HG03139 (cell line): ENCODE measurements around the gene CALHM1.
"Not testable (repeated sequence)": the region's sequence is repeated elsewhere in the genome, so short reads cannot be mapped to it uniquely, and the experiment has no call there.

Experiments used
- ATAC-seq: cut with Tn5 transposase; IDR thresholded peaks from one replicate; pipeline ENCODE4 v1.9.1; 2021; ENCODE audit not compliant: unreplicated experiment

The CALHM1 gene, protein sequence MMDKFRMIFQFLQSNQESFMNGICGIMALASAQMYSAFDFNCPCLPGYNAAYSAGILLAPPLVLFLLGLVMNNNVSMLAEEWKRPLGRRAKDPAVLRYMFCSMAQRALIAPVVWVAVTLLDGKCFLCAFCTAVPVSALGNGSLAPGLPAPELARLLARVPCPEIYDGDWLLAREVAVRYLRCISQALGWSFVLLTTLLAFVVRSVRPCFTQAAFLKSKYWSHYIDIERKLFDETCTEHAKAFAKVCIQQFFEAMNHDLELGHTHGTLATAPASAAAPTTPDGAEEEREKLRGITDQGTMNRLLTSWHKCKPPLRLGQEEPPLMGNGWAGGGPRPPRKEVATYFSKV

DNA sequence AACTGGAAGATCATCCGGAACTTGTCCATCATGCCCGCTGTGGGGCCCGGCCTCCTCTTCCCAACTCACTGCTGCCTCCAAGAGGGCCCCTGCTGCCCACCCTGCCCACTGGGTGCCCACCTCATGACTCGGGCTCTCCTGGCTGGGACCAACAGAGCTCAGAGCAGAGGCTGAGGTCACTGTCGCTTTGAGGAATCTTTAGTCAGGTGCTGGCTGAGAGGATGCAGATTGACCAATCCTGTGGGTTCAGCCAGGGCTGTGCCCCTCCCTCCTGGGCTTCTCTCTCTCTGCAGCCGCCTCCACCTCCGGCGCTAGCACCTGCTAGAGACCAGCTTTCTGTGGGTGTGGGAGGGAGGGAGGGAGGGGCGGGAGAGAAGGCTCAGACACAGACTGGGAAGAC, at the start of gene CALHM1:
Gene CALHM1, minus strand, starts transcription at position 181 of the 400 bp plus-strand sequence. Its CDS starts 149 bp downstream, at position 32.
- ATAC-seq: no peak

DNA sequence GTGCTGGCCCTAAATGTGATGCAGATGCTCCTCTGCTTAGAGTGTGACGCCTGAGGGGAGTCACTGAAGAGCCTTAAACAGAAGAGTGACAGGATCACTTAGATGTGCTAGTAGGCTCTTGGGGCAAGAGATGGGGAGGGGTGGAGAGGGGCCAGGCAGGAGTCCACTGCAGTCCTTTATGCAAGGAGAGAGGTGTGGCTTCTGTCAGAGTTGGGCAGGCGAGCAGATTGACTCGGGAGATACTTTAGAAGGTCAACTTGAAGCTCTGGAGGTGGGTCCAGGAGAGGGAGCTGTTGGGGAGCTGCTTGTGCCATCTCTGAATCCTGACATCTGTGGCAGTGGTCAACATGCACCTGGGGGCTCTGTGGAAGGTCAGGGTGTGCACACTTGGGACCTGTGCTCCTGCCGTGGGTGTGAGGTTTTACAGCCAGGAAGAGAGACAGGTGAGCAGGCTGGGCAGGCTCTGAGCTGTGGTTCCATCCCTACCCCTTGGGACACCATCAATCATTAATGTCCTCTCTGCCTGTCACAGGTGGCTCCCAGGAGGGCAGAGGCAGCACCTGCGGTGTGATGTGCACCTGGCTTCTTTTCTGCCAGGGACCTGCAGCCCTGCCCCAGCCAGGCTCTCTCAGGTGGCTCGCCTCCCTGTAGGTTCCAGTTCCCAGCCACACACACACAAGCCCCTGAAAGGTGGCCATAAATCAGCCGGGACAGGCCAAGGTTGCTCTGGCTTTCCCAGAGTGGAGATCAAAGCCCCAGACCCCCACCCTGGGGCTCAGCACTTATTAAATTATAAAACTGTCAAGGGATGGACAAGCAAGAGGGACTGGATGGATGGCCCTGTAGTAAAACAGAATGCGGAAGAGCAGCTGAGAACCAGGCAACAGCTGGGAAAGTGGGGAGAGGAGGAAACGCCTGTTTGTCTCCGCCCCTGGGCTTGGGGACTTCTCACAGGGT, 48.8 kb upstream of the CALHM1 start:
- no peak for ATAC-seq

DNA sequence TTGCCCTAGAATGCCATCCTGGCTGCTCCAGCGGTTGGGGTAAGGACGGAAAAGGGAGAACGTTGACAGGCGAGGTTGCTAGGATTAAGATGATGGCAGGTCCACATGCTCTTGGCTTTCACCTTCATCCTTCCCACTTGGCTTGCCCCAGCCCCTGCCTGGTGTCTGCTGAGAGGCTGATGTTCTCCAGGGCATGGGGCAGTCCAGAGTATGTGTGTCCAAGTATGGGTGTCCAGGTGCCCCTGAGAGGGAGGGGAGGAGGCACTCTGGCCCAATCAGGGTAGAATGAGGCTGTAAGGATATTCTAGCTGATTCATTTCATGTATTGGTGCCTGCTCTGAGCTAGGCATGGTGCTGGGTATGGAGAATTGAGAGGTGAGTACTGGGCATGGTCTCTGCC, 47.4 kb upstream of the CALHM1 start:
- no peak for ATAC-seq

DNA sequence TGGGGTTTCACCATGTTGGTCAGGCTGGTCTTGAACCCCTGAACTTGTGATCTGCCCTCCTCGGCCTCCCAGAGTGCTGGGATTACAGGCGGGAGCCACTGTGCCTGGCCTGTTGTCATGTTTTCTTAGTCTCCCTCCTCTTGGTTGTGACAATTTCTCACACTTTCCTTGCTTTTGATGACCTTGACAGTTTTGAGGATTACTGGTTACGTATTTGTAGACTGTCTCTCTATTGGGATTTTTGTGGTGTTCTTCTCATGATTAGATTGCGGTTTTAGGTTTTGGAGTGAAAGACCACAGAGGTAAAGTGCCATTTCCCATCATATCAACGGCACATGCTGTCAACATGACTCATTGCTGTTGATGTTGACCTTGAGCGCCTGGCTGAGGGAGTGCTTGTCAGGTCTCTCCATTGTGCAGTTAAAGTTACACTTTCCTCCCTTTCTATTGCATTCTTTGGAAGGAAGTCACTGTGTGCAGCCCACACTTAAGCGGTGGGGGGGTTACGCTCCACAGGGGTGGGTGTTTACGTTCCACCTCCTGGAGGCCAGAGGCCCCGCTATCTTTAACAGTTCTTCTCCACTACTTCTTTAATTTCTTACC, 45.6 kb upstream of the CALHM1 start:
- ATAC-seq: no peak

DNA sequence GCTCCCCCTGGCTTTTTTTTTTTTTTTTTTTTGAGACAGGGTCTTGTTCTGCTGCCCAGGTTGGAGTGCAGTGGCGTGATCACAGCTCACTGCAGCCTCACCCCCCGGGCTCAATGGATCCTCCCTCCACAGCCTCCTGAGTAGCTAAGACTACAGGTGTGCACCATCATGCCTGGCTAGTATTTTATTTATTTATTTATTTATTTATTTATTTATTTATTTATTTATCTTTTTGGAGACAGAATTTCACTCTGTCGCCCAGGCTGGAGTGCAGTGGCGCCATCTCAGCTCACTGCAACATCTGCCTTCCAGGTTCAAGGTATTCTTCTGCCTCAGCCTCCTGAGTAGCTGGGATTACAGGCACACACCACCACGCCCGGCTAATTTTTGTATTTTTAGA, 45.1 kb upstream of the CALHM1 start:
- ATAC-seq: not testable (repeated sequence)

DNA sequence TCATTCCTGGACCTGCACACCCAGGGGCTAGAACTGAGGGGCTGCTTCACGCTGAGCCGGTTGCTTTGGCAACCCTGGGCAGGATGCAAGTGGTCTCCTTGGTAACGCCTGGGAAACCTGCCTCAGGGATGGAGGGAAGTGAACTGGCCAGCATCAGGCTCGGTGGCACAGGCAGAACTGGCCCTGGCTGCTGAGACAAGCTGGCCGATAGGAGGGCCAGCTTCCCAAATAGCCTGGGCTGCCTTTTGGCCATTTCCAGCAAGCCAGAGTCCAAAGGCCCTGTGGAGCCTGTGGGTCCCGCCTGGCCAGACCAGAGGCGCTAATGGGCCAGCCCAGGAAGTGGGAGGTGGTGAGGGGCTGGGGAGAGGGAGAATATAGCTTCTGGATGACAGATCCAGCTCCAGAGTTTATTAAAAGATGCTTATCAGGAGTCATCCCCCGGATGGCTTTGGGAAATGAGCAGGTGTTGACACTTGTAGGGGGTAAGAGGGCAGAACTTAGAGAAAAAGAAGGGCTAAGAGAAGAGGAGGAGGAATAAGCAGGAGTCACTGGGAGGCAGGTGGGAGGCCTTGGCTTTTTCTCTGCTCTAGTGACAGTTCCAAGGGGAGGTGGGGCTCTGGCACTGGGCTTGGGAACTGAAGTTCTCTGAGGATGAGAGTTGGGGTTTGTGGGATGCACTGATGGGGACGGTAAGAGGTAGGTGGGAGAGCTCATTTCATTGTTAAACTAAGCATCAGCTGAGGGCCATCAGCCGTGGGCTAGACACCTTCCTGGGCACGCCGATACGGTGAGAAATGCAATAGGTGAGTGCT, 44.4 kb upstream of the CALHM1 start:
- ATAC-seq: no peak

DNA sequence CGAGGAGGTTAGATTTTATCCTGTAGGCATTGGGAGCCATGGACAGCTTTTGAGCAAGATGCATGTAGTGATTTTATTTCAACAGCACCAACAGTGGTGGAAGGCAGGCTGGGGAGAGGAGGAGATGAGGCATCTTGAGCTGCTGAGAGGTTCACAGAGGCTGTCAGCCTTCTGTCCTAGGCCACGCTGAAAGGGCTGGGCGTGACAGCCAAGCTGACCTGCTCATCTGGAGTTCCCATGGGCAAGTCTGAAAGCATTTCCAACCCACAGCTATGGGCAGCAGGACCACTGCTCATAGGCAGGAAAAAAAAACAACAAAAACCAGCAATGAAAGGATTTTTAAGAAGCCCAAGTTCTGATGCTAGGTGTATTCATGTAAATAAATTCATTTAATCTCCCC, 42.5 kb upstream of the CALHM1 start:
- no peak for ATAC-seq

DNA sequence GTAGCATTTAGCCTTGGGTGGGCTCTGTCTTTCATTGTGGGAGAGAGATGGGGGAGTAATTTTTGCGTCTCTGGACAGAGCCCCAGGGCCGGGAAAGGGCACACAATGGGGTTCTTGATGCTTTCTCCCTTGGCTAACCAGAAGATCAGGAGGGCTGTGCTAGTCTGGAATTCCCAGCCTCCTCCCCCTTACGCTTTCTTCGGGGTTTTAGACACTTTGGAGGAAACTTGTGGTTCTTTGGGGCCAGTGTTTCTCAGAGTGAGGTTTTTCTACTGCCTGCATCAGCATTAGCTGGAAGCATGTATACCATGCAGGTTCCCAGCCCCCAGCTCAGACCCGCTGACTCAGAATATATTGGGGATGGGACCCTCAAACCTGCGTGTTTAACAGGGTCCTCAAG, 41.8 kb upstream of the CALHM1 start:
- no peak for ATAC-seq

DNA sequence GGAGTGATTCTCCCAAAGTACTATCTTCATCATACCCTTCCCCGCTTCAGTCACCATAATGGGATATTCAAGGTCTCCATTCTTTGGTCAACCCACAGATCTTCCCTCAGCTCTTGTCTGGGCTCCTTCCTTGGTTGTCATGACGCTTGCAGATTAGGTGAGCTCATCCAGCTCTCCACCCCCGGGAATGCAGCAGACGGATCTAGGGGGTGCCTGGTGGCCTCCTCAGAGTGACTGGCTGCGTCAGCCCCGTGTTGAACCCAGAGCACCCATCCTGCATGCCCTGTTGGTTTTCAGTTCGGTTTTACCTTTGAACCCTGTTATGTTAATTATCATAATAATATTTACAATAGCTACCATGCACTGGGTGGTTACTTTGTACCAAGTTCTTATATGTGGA, 41.2 kb upstream of the CALHM1 start:
- no peak for ATAC-seq

DNA sequence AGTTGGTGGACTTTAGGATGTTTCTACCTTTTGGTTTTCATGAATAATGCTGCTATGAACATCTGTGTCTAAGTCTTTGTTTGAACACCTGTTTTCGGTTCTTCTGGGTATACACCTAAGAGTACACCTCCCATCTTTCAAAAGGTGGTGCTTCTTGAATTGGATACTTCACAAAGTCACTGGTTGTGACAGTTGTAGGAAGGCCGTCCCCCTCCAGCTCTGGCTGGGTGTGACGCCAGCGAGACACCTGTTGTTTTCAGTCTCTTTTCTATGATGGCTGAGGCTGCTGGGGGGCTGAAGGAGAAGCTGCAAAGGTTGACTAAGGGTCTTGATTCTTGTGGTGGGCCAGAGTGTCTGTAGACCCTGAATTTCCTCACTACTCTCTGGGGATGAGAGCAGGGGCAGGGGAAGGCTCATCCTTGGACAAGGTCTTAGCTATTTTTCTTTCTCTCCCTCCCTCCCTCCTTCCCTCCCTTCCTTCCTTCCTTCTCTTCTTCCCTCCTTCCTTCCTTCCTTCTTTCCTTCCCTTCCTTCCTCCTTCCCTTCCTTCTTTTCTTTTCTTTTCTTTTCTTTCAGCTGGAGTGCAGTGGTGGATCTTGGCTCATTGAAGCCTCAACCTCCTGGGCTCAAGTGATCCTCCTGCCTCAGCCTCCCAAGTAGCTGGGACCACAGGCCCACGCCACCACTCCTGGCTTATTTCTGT, 40.4 kb upstream of the CALHM1 start:
- ATAC-seq: no peak

DNA sequence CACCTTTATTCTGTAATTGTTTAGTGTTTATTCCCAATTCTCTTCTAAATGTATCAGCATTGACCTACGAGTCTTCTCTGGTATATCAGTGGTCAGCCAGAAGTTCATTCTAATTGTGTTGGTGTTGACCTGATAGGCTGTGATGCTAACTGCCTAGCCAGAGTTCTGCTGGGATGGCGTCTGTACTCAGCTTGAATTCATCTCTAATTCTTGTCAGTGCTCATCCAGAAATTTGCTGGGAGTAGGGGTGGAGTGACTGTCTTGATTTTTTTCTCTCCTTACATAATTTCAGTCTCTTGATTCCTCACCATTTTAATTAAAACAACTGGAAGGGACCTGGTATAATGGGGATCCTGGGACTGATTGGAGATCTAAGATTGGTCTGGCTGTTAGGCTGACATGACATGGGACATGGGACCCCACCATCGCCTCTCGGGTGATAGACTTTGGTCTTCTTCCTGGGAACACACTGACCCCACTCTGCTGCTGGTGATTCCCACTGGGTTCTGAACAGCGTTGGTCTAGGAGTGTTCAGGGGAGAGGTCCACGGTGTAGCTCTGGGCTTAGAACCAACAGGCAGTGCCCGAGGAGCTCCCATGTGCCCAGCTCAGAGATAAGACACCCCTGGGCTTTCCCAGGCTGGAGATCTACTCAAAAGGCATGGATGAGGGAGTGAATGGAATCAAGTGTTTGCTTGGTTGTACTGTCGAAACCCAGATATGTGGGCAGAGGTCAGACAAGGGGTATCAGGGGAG, 38.6 kb upstream of the CALHM1 start:
- no peak for ATAC-seq

DNA sequence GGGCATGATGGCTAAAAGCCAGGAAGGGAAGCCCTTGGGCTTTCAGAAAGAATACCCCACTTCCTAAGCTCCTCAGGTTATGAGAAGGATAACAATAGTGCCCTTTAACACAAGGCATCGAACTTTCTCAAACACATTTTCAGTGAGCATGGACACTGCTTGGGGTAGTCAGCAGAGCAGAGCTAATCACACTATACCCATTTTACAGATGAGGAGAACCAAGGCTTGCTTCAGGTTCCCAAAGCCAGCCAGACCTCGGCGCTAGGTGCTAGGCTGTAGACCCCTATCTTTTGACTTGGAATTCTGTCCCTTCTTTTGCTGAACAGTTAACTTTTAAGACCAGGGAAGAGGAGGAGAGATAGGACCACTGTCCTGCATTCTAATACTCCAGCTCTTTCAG, 36.6 kb upstream of the CALHM1 start:
- ATAC-seq: no peak

DNA sequence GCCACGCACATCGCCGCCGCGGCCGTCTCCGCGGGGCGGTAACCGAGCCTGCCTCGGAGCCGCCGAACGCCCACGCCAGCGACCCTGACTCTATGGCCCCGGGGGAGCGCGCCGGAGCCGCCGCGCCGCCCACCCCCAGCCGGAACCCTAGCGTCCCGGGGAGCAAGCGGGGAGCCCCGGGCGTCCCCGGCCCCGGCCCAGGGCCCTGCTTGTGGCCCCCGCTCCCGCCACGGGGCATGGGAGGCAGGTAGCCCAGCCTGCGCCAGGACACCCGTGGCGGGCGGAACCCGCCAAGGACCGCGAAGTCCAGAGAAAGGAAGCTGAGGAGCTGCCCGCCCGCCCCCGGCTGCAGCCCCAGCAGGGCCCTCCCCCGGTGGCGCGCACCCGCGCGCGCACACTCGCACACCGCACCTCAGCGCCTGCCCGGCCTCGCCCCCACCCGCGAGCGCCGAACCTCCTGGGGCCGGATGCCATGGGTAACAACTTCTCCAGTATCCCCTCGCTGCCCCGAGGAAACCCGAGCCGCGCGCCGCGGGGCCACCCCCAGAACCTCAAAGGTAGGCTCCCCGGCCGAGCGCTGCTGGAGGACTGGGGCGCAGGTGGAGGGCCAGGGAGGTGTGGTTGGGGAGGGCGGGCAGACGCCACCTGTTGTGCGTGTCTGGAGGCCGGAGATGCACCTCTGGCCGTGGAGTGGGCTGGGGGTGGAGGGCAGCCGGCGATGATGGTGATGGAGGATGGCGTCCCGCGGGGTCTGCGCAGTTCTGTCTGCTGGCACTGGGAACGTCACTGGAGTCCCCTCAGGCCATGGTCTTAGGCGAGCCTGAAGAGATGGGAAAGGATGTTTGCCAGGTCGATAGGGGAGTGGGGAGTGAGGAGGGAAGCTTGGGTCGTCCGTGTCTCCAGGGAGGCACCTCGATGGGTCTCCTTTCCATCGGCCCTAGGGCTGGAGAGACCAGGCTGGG, 35.5 kb upstream of the CALHM1 start:
- no peak for ATAC-seq

DNA sequence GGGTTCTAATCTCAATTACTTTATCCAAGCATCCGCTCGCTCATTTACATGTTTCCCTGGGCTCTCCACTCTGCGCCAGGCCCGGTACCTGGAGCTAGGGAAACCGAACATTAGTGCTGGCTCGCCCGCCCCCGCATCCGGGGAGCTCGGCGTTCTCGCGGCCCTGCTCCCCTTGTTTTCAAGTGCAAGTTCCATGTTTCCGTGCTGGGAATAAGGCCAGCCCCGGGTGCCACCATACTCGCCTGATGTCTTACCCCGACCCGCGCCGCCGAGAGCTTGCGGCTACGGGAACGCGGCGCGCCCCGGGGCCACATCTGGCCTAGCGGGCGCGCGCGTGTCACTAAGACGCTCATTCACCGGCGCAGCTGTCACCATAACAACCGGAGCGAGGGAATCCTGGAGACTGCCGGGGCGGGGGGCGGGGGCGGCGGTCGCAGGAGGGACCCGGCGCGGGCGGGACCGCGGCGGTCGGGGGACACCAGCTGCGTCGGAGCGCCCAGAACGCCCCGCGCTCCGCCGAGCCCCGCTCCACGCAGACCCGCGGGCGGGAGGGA, 34.7 kb upstream of the CALHM1 start, which contains the start of gene NEURL1:
Gene NEURL1, plus strand, starts transcription at position 344 of the 554 bp plus-strand sequence. CDS start 683 bp downstream, outside the sequence.
- ATAC-seq: no peak

DNA sequence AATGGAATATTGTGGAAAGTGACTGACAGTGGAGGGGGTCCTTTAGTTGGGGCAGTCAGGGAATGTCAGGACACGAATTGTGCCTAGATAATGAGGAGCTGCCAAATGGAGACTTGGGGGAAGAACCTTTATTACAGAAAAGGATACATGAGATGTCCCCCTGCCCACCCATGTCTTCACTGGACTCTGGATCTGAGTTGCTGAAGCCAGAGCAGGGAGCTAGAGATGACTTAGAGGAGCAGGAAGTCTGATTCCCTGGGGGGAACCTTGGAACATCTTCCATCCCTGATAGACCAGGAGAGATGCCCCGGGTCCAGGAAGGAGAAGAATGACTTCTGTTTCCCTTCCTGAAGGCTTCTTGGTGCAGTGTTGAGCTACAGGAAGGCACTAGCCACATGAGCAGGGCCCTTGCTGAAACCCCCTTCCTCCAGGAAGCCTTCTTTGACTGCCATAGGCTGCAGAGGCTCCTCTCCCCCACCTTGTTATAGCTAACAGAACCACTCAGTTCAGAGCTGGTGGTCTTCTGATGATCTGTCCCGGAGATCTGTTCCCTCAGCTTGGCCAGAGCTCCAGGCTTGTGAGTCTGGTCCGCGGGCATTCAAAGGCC, 34.1 kb upstream of the CALHM1 start:
- no peak for ATAC-seq

DNA sequence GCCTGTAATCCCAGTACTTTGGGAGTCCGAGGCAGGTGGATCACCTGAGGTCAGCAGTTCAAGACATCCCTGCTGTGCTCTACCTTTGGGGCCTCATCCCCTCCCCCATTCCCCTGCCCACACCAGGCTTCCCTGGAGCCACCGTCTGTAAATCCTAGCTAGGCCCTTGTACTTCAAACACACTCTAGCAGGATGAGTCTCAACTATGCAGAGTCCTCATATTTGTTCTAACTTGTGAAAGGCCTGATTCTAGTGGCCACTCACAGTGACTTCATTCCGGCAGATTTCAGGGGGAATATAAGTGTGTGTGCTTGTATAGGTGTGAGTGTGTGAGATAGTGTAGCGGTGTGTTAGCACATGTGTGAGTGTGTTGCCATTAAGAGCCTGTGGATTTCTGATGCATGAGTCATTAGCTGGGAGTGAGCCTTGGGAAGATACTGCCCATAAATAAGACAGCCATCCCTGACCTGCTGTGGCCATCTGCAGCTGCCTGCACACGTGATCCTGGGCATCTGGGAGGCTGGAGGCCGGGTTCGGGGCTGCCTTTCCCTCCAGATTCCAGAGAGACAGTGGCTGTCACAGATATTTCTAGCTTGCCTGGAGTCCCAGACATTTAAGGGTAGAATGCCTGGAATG, 33.1 kb upstream of the CALHM1 start:
- no peak for ATAC-seq

DNA sequence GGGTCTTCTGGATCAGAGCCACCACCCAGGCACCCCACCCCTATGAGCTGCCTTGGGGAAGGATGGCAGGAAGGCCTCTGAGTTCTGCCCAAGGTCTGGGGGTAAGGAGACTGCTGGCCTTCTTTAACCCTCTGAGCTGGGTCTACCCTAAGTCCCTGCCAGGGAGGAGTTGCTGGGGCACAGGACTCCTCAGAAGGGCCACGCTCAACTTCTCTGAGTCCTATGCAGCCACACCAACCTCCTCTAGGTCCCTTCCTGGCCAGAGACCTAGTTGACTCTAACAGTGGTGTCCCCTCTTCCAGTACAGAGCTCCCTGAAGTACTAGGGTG, 32.2 kb upstream of the CALHM1 start:
- ATAC-seq: no peak
